Panc1 (cell line): Measurements from ENCODE around the gene KLK5. TPM values are rescaled to one million over a fixed set of nuclear protein-coding genes. Genes with fewer than 3 reads are reported as not detected.

Experiments
- ATAC-seq: fragments of 200-7000 bp; cut with Tn5 transposase; 2 replicates; pipeline ENCODE4 v1.9.1; 2020; ENCODE audit warnings: mild to moderate bottlenecking, moderate library complexity
- BruUV-seq: library from RNA; stranded (reverse); fragments of 400-500 nt; replicated peaks from 2 replicates; lab custom pipeline; 2021; lab: Mats Ljungman, UMichigan
- CTCF ChIA-PET: fragments of 300-600 bp; sonication (Branson Sonifier 250); formaldehyde crosslinking; loops from one replicate; lab custom pipeline; 2022; ENCODE audit warnings: antibody characterized with exemption; lab: Charles Lee
- POLR2A ChIA-PET: fragments of 300-600 bp; sonication (Branson Sonifier 250); formaldehyde crosslinking; loops from one replicate; lab custom pipeline; 2022; ENCODE audit warnings: antibody characterized with exemption; lab: Charles Lee
- DNase-seq: peaks from one replicate; pipeline ENCODE4 v3.0.0-alpha.2; 2010; ENCODE audit warnings: low read depth, low spot score
- H3K27ac ChIP-seq: 2 replicates; pipeline ENCODE4 v1.5.1; 2011; ENCODE audit warnings: mild to moderate bottlenecking, low read length, inconsistent platforms
- H3K27me3 ChIP-seq: fragments of 200-500 bp; sonication (Bioruptor generic); 2 replicates; pipeline ENCODE4 v1.6.0; 2014; ENCODE audit warnings: low read length, inconsistent platforms; ENCODE audit not compliant: control insufficient read depth, insufficient read depth
- H3K36me3 ChIP-seq: fragments of 200-500 bp; sonication (Bioruptor generic); 2 replicates; pipeline ENCODE4 v1.5.1; 2014; ENCODE audit warnings: inconsistent platforms, mild to moderate bottlenecking, low read length, moderate library complexity; ENCODE audit not compliant: control insufficient read depth, insufficient read depth
- H3K4me1 ChIP-seq: 2 replicates; pipeline ENCODE4 v1.5.1; 2011; ENCODE audit warnings: inconsistent platforms, mild to moderate bottlenecking, low read length, moderate library complexity; ENCODE audit not compliant: control insufficient read depth, insufficient read depth
- H3K4me3 ChIP-seq, 2 experiments: 2 replicates each; pipeline ENCODE4 v1.5.1; 2011 to 2012; ENCODE audit warnings: low read depth in 2 of 2, low read length in 2 of 2, mild to moderate bottlenecking in 2 of 2, inconsistent platforms in 1 of 2, moderate library complexity in 1 of 2
- H3K9me3 ChIP-seq: fragments of 200-500 bp; sonication (Bioruptor generic); 2 replicates; pipeline ENCODE4 v1.5.1; 2014; ENCODE audit warnings: low read depth, mild to moderate bottlenecking, inconsistent platforms, low read length, moderate library complexity; ENCODE audit not compliant: control insufficient read depth, insufficient read depth
- POLR2AphosphoS5 ChIP-seq: IDR thresholded peaks from 2 replicates; pipeline ENCODE4 v1.6.1; 2012; ENCODE audit warnings: mild to moderate bottlenecking, low read depth, low read length, moderate library complexity
- SIN3A ChIP-seq: IDR thresholded peaks from 2 replicates; pipeline ENCODE4 v1.6.1; 2012; ENCODE audit warnings: low read depth, mild to moderate bottlenecking, low read length, moderate library complexity, borderline replicate concordance; ENCODE audit not compliant: insufficient read depth
- TCF7L2 ChIP-seq: IDR thresholded peaks from 2 replicates; pipeline ENCODE4 v1.6.1; 2011; ENCODE audit warnings: mild to moderate bottlenecking, low read depth, low read length, inconsistent platforms
- in situ Hi-C: cut with HindIII; loops from 2 replicates; pipeline ENCODE4 v1.10.0; 2016; ENCODE audit warnings: low sequenced_read_pairs, low pct_unique_long_range_greater_than_20kb
- intact Hi-C: fragments of 100-400 bp; cut with micrococcal nuclease; formaldehyde crosslinking; loops from one replicate; pipeline ENCODE4 v1.10.0; 2022; ENCODE audit not compliant: unreplicated experiment
- total RNA-seq: library from RNA; stranded (reverse); gene quantifications from one replicate; pipeline ENCODE4 v1.2.1, GENCODE V29; 2021; ENCODE audit not compliant: unreplicated experiment
- TF ChIP-seq, protein P1 (sequence below), 2 experiments: IDR thresholded peaks; 2 replicates each; pipeline ENCODE4 v1.6.1; 2011 to 2012; ENCODE audit warnings: low read depth in 2 of 2, control low read depth in 1 of 2, low read length in 1 of 2, mild to moderate bottlenecking in 1 of 2, moderate library complexity in 1 of 2; ENCODE audit not compliant: insufficient read depth in 1 of 2
- TF ChIP-seq, protein P2 (sequence below): fragments of 450-650 bp; IDR thresholded peaks from 2 replicates; pipeline ENCODE4 v1.5.1; 2017; ENCODE audit warnings: mild to moderate bottlenecking

The KLK5 gene
- total RNA-seq, 1 experiment from 2014 or later = not detected

DNA sequence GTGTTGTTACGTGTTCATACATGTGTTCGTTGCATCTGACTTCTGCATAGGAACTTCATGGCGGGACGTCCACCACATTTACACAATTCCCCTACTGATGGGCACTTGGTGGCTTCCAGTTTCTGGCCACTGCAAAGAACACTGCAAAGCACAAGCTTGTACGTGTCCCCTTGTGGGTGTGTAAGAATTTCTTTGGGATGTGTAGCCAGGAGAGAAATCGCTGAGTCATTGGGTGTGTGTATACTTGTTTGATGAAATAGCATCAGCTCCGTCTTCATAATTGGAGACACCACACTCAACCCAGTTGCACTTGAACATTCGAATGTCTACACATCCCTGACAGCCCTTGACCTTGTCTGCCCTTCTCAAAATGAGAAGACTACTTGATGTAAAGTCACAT is 19.2 kb downstream of the KLK5 start:
- H3K4me1 ChIP-seq = no peaks in the 10 kb centered on the region; the same call in 1 of the 2 replicates
- intact Hi-C loops (no loop called here), in situ Hi-C loops (no loop called here)
- ATAC-seq (no peak), DNase-seq (no peak)
- no peaks in the 10 kb centered on the region for H3K36me3 ChIP-seq
- no peaks in the 10 kb centered on the region for H3K9me3 ChIP-seq
- H3K27ac ChIP-seq = no peak overlapping the region
- ChIA-PET POLR2A (no interaction called here), CTCF (interaction anchor here (0.6 kb wide), 1 partner anchor 1335 kb away, joined by 5 read pairs; no protein-coding TSS in a partner anchor)
- no peak overlapping the region for H3K4me3 ChIP-seq
- TF ChIP-seq SIN3A = no peak
- TF ChIP-seq, protein P1, sequence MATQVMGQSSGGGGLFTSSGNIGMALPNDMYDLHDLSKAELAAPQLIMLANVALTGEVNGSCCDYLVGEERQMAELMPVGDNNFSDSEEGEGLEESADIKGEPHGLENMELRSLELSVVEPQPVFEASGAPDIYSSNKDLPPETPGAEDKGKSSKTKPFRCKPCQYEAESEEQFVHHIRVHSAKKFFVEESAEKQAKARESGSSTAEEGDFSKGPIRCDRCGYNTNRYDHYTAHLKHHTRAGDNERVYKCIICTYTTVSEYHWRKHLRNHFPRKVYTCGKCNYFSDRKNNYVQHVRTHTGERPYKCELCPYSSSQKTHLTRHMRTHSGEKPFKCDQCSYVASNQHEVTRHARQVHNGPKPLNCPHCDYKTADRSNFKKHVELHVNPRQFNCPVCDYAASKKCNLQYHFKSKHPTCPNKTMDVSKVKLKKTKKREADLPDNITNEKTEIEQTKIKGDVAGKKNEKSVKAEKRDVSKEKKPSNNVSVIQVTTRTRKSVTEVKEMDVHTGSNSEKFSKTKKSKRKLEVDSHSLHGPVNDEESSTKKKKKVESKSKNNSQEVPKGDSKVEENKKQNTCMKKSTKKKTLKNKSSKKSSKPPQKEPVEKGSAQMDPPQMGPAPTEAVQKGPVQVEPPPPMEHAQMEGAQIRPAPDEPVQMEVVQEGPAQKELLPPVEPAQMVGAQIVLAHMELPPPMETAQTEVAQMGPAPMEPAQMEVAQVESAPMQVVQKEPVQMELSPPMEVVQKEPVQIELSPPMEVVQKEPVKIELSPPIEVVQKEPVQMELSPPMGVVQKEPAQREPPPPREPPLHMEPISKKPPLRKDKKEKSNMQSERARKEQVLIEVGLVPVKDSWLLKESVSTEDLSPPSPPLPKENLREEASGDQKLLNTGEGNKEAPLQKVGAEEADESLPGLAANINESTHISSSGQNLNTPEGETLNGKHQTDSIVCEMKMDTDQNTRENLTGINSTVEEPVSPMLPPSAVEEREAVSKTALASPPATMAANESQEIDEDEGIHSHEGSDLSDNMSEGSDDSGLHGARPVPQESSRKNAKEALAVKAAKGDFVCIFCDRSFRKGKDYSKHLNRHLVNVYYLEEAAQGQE (IDR thresholded peaks at IDR 0.05; ENCODE audit: insufficient read depth in 1 of 2, low read depth in 2 of 2, low read length in 1 of 2) = no peak
- TF ChIP-seq TCF7L2 = no peak
- TF ChIP-seq POLR2AphosphoS5 = no peak
- TF ChIP-seq, protein P2, sequence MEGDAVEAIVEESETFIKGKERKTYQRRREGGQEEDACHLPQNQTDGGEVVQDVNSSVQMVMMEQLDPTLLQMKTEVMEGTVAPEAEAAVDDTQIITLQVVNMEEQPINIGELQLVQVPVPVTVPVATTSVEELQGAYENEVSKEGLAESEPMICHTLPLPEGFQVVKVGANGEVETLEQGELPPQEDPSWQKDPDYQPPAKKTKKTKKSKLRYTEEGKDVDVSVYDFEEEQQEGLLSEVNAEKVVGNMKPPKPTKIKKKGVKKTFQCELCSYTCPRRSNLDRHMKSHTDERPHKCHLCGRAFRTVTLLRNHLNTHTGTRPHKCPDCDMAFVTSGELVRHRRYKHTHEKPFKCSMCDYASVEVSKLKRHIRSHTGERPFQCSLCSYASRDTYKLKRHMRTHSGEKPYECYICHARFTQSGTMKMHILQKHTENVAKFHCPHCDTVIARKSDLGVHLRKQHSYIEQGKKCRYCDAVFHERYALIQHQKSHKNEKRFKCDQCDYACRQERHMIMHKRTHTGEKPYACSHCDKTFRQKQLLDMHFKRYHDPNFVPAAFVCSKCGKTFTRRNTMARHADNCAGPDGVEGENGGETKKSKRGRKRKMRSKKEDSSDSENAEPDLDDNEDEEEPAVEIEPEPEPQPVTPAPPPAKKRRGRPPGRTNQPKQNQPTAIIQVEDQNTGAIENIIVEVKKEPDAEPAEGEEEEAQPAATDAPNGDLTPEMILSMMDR = no peak
- no peaks in the 10 kb centered on the region for H3K27me3 ChIP-seq
- no TSS peak for BruUV-seq

DNA sequence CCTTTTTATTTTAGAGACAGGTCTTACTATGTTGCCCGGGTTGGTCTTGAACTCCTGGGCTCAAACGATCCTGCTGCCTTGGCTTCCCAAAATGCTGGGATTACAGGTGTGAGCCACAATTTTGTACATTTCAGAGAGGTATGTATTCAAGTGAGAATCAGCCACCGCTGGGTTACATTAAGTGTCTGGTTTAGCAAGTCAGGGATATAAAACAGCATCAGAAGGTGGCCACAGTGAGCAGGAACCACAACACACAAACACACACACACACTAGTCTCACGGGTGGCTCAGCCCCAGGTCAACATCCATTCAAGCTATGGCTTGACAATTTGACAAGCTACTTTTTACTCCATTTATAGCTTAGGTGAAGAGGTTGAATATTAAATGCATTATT is 20.2 kb downstream of the KLK5 start:
- no TSS peak for BruUV-seq
- in situ Hi-C loops = no loop called here
- Histone ChIP-seq H3K27me3 (no peaks in the 10 kb centered on the region), H3K4me3 (no peak overlapping the region), H3K9me3 (no peaks in the 10 kb centered on the region), H3K4me1 (no peaks in the 10 kb centered on the region; the same call in 1 of the 2 replicates), H3K27ac (no peak overlapping the region), H3K36me3 (no peaks in the 10 kb centered on the region)
- CTCF ChIA-PET = interaction anchor here (0.7 kb wide), 2 partner anchors 11 to 151 kb away, joined by 3 to 4 read pairs; no protein-coding TSS in a partner anchor
- DNase-seq (no peak), ATAC-seq (no peak)
- intact Hi-C loops = no loop called here
- POLR2A ChIA-PET = no interaction called here
- TF ChIP-seq, protein P2 = no peak
- no peak for TF ChIP-seq SIN3A
- TF ChIP-seq TCF7L2 = no peak
- no peak for TF ChIP-seq POLR2AphosphoS5
- TF ChIP-seq, protein P1 (IDR thresholded peaks at IDR 0.05; ENCODE audit: insufficient read depth in 1 of 2, low read depth in 2 of 2, low read length in 1 of 2) = no peak
